ENCODE measurements around the gene TRAM2. TPM values are rescaled to one million over a fixed set of nuclear protein-coding genes. Genes with fewer than 3 reads are reported as not detected.

TRAM2 gene
- total RNA-seq, 1 experiment from 2014 or later: 21.2 TPM

GRCh38 chr6:52546678-52547077, 30.2 kb downstream of the TRAM2 start:
- no peak overlapping the region for H2AK5ac ChIP-seq (ENCODE audit: insufficient read length, low read length)
- H2BK20ac ChIP-seq (ENCODE audit: low read depth, low read length, poor library complexity, severe bottlenecking): no peak overlapping the region
- peak overlapping the region in 2 of 3 experiments; percentile 6 to 36; a peak in 1 of 7 replicates for H3K27ac Mint-ChIP-seq
- no peak overlapping the region for H3K4ac ChIP-seq (ENCODE audit: low read depth, low read length)
- H3K23ac ChIP-seq (ENCODE audit: insufficient read length, low read depth, low read length): no peak overlapping the region
- H2BK15ac ChIP-seq (ENCODE audit: low read depth, low read length): no peak overlapping the region
- H3K79me1 ChIP-seq (ENCODE audit: insufficient read depth, low read depth, low read length, poor library complexity, severe bottlenecking): no peaks in the 10 kb centered on the region
- H2BK12ac ChIP-seq (ENCODE audit: insufficient read length, low read depth, low read length): no peak overlapping the region
- H3K36me3 Mint-ChIP-seq (ENCODE audit: insufficient read depth in 1 of 3, low read depth in 3 of 3): no peaks in the 10 kb centered on the region
- no peak overlapping the region for H4K8ac ChIP-seq (replicated peaks; ENCODE audit: insufficient read length, low read depth, low read length)
- TF ChIP-seq CTCF (conservative IDR thresholded peaks at IDR 0.05): no peak
- H3K23me2 ChIP-seq (ENCODE audit: insufficient read length, low read depth, low read length, poor library complexity, severe bottlenecking): no peaks in the 10 kb centered on the region
- no peaks in the 10 kb centered on the region for H3K27me3 ChIP-seq (ENCODE audit: insufficient read depth, low read length)
- no peak overlapping the region for H4K91ac ChIP-seq (ENCODE audit: insufficient read length, low read depth, low read length)
- no peaks in the 10 kb centered on the region for H3K9me3 Mint-ChIP-seq
- no peak overlapping the region for H4K5ac ChIP-seq (ENCODE audit: insufficient read length, low read depth, low read length)
- no peak overlapping the region for H3K4me2 ChIP-seq (ENCODE audit: insufficient read depth, insufficient read length, low read length)
- H2BK5ac ChIP-seq (ENCODE audit: insufficient read length, low read length): no peak overlapping the region
- no peak overlapping the region for H3T11ph ChIP-seq (ENCODE audit: low read length)
- H3K4me3 Mint-ChIP-seq: no peak overlapping the region
- no peak overlapping the region for H3K18ac ChIP-seq (ENCODE audit: insufficient read length, low read depth, low read length)
- no peak overlapping the region for H3K9ac ChIP-seq (ENCODE audit: extremely low read depth, insufficient read length, low read length)
- no peak overlapping the region for H2BK120ac ChIP-seq (ENCODE audit: low read depth, low read length, poor library complexity, severe bottlenecking)
- H3K79me2 ChIP-seq (ENCODE audit: insufficient read depth, low read length): peaks cover 10% of the 10 kb centered on the region; the same call in 1 of the 2 replicates
- no peak overlapping the region for H3K27ac ChIP-seq (ENCODE audit: insufficient read length, low read depth, low read length)
- no peak overlapping the region for H3K56ac ChIP-seq (ENCODE audit: insufficient read length, low read depth, low read length)
- no peaks in the 10 kb centered on the region for H4K20me1 ChIP-seq (ENCODE audit: control insufficient read depth, insufficient read depth, insufficient read length)
- no peaks in the 10 kb centered on the region for H3K9me3 ChIP-seq (ENCODE audit: control insufficient read depth, low read depth, low read length)
- DNase-seq: no peak
- peaks cover 12% of the 10 kb centered on the region for H3K4me1 ChIP-seq (ENCODE audit: insufficient read depth, low read length)
- no peaks in the 10 kb centered on the region for H3K27me3 Mint-ChIP-seq (ENCODE audit: low read depth)
- no peak overlapping the region for H2AFZ ChIP-seq (ENCODE audit: low read length)
- peaks cover 49 to 58% of the 10 kb centered on the region in 2 experiments for H3K4me1 Mint-ChIP-seq
- no CpG with 5 or more reads among the region's 3 CpGs for WGBS (ENCODE audit: extremely low coverage, insufficient read length, low lambda C conversion rate)
- H3K14ac ChIP-seq (ENCODE audit: insufficient read depth, low read length): no peak overlapping the region

Measured in H9 (cell line).